H1 (cell line): ENCODE results near the gene MAP4K4. TPM values are rescaled to one million over a fixed set of nuclear protein-coding genes. Genes with fewer than 3 reads are reported as not detected.

Experiments
- CTCF ChIA-PET: fragments of 300-600 bp; sonication (Branson Sonifier 250); formaldehyde crosslinking; loops from one replicate; lab custom pipeline; 2021; ENCODE audit not compliant: partially characterized antibody; lab: Charles Lee
- POLR2A ChIA-PET: fragments of 300-600 bp; sonication (Branson Sonifier 250); formaldehyde crosslinking; loops from one replicate; lab custom pipeline; 2021; ENCODE audit warnings: inconsistent platforms; ENCODE audit not compliant: partially characterized antibody; lab: Charles Lee
- DNase-seq, 2 experiments: peaks; one replicate each; pipeline versions ENCODE4 v3.0.0 to v3.0.0-alpha.2; 2010 to 2022; ENCODE audit warnings: low spot score in 2 of 2, low read depth in 1 of 2, mixed read lengths in 1 of 2
- FAIRE-seq: peaks from 2 replicates; lab custom pipeline; 2011; peaks lifted over from hg19 to GRCh38; lab: Jason Lieb, UNC
- H2AFZ ChIP-seq: 2 replicates; pipeline ENCODE4 v1.8.1; 2012; ENCODE audit warnings: low read length, inconsistent platforms
- H2AK5ac ChIP-seq: 2 replicates; pipeline ENCODE4 v1.6.1; 2013; ENCODE audit warnings: low read depth, low read length
- H2BK120ac ChIP-seq: replicated peaks from 2 replicates; pipeline ENCODE3; 2013; ENCODE audit warnings: low read depth, low read length, inconsistent platforms
- H2BK12ac ChIP-seq: 2 replicates; pipeline ENCODE4 v1.6.1; 2013; ENCODE audit warnings: low read depth, low read length
- H2BK15ac ChIP-seq: 2 replicates; pipeline ENCODE4 v1.6.1; 2013; ENCODE audit warnings: low read length
- H2BK20ac ChIP-seq: 2 replicates; pipeline ENCODE4 v1.6.1; 2013; ENCODE audit warnings: low read length
- H2BK5ac ChIP-seq: 2 replicates; pipeline ENCODE4 v1.6.1; 2013; ENCODE audit warnings: low read depth, low read length
- H3K14ac ChIP-seq: 2 replicates; pipeline ENCODE4 v1.6.1; 2013; ENCODE audit warnings: inconsistent platforms; ENCODE audit not compliant: insufficient read length
- H3K18ac ChIP-seq: 2 replicates; pipeline ENCODE4 v1.6.1; 2013; ENCODE audit warnings: low read length; ENCODE audit errors: extremely low read depth
- H3K23ac ChIP-seq: 2 replicates; pipeline ENCODE4 v1.6.1; 2013; ENCODE audit warnings: inconsistent platforms; ENCODE audit not compliant: insufficient read length
- H3K23me2 ChIP-seq: 2 replicates; pipeline ENCODE4 v1.6.1; 2013; ENCODE audit warnings: low read depth, low read length
- H3K27ac ChIP-seq: 2 replicates; pipeline ENCODE4 v1.6.1; 2011; ENCODE audit warnings: low read depth, low read length, inconsistent platforms
- H3K27me3 ChIP-seq, 4 experiments: replicated peaks in 1 of 4; 1 replicate in 1 of 4; 2 replicates in 3 of 4; pipeline versions ENCODE4 v1.6.1 to v1.8.1; 2011 to 2013; ENCODE audit warnings: low read length in 3 of 4, mild to moderate bottlenecking in 3 of 4, inconsistent platforms in 2 of 4, mixed read lengths in 2 of 4, moderate library complexity in 1 of 4; ENCODE audit not compliant: control insufficient read depth in 3 of 4, insufficient read depth in 3 of 4; ENCODE audit errors: extremely low read depth in 1 of 4
- H3K36me3 ChIP-seq, 4 experiments: 2 replicates each; pipeline versions ENCODE4 v1.6.1 to v1.8.1; 2011 to 2013; ENCODE audit warnings: mild to moderate bottlenecking in 4 of 4, low read length in 3 of 4, moderate library complexity in 2 of 4, control low read depth in 1 of 4, inconsistent platforms in 1 of 4; ENCODE audit not compliant: insufficient read depth in 4 of 4, control insufficient read depth in 2 of 4
- H3K4ac ChIP-seq: replicated peaks from 2 replicates; pipeline ENCODE3; 2013; ENCODE audit warnings: low read length, low read depth, mixed read lengths, inconsistent platforms; ENCODE audit not compliant: insufficient read length
- H3K4me1 ChIP-seq, 4 experiments: replicated peaks in 1 of 4; 1 replicate in 1 of 4; 2 replicates in 3 of 4; pipeline versions ENCODE4 v1.6.1 to v1.8.1; 2011 to 2013; ENCODE audit warnings: low read length in 3 of 4, inconsistent platforms in 2 of 4, mixed read lengths in 1 of 4; ENCODE audit not compliant: insufficient read depth in 4 of 4, control insufficient read depth in 3 of 4
- H3K4me2 ChIP-seq, 2 experiments: 2 replicates each; pipeline versions ENCODE4 v1.6.1 to v1.8.1; 2011 to 2013; ENCODE audit warnings: low read depth in 2 of 2, low read length in 2 of 2, control low read depth in 1 of 2, inconsistent platforms in 1 of 2, mild to moderate bottlenecking in 1 of 2; ENCODE audit not compliant: insufficient read depth in 1 of 2
- H3K4me3 ChIP-seq, 4 experiments: fragments of 200-600, 300-600 bp in 1 of 4; sonication (generic), shearing (Covaris generic), sonication (Bioruptor Twin) in 1 of 4; 2 replicates each; pipeline versions ENCODE4 v1.5.1 to v1.8.1; 2011 to 2016; ENCODE audit warnings: low read length in 4 of 4, low read depth in 3 of 4, control low read depth in 2 of 4, inconsistent platforms in 2 of 4, mild to moderate bottlenecking in 2 of 4, mixed read lengths in 1 of 4, moderate library complexity in 1 of 4; ENCODE audit not compliant: insufficient read depth in 2 of 4; ENCODE audit errors: extremely low read depth in 1 of 4
- H3K56ac ChIP-seq: replicated peaks from 2 replicates; pipeline ENCODE3; 2013; ENCODE audit warnings: low read depth, mild to moderate bottlenecking, mixed read lengths, low read length, inconsistent platforms; ENCODE audit not compliant: insufficient read length
- H3K79me1 ChIP-seq: 2 replicates; pipeline ENCODE4 v1.6.1; 2013; ENCODE audit warnings: low read depth, low read length, control low read depth
- H3K79me2 ChIP-seq, 2 experiments: 2 replicates each; pipeline versions ENCODE4 v1.6.1 to v1.8.1; 2012 to 2013; ENCODE audit warnings: low read length in 2 of 2, mild to moderate bottlenecking in 2 of 2, inconsistent platforms in 1 of 2; ENCODE audit not compliant: insufficient read depth in 2 of 2, control insufficient read depth in 1 of 2
- H3K9ac ChIP-seq, 4 experiments: replicated peaks in 1 of 4; 1 replicate in 1 of 4; 2 replicates in 3 of 4; pipeline versions ENCODE4 v1.6.1 to v1.8.1; 2011 to 2013; ENCODE audit warnings: low read depth in 3 of 4, low read length in 3 of 4, control low read depth in 2 of 4, mild to moderate bottlenecking in 2 of 4, moderate library complexity in 2 of 4, inconsistent platforms in 1 of 4; ENCODE audit errors: extremely low read depth in 1 of 4
- H3K9me3 ChIP-seq, 2 experiments: 2 replicates each; pipeline versions ENCODE4 v1.6.1 to v1.8.1; 2012 to 2013; ENCODE audit warnings: mild to moderate bottlenecking in 2 of 2, moderate library complexity in 2 of 2, control low read depth in 1 of 2, inconsistent platforms in 1 of 2, low read depth in 1 of 2, low read length in 1 of 2, mixed read lengths in 1 of 2; ENCODE audit not compliant: insufficient read depth in 2 of 2
- H4K20me1 ChIP-seq, 2 experiments: replicated peaks in 1 of 2; 2 replicates each; pipeline versions ENCODE3 to v1.8.1; 2011 to 2013; ENCODE audit warnings: inconsistent platforms in 2 of 2, low read length in 2 of 2, mild to moderate bottlenecking in 1 of 2; ENCODE audit not compliant: insufficient read depth in 2 of 2, control insufficient read depth in 1 of 2
- H4K5ac ChIP-seq: 2 replicates; pipeline ENCODE4 v1.6.1; 2013; ENCODE audit warnings: low read length, low read depth, mixed read lengths, inconsistent platforms; ENCODE audit not compliant: insufficient read length
- H4K8ac ChIP-seq: 2 replicates; pipeline ENCODE4 v1.8.0; 2013; ENCODE audit warnings: mild to moderate bottlenecking, moderate library complexity, low read length, inconsistent platforms; ENCODE audit not compliant: insufficient read depth; ENCODE audit errors: extremely low read depth
- H4K91ac ChIP-seq: replicated peaks from 2 replicates; pipeline ENCODE3; 2013; ENCODE audit warnings: low read length, mixed read lengths, inconsistent platforms; ENCODE audit not compliant: insufficient read length
- ATF2 ChIP-seq: IDR thresholded peaks from 2 replicates; pipeline ENCODE4 v1.6.1; 2012; ENCODE audit warnings: low read length, inconsistent platforms
- BACH1 ChIP-seq: IDR thresholded peaks from 2 replicates; pipeline ENCODE4 v1.6.1; 2012; ENCODE audit warnings: low read length, improper control_type of control experiment
- PHF8 ChIP-seq: fragments of 200-600 bp; sonication (generic); conservative IDR thresholded peaks from 2 replicates; pipeline ENCODE4 v1.7.1; 2012; ENCODE audit warnings: low read depth, mild to moderate bottlenecking, inconsistent platforms, low read length, moderate library complexity
- TAF1 ChIP-seq: IDR thresholded peaks from 2 replicates; pipeline ENCODE4 v1.6.1; 2011; ENCODE audit warnings: mild to moderate bottlenecking, low read depth, low read length
- TEAD4 ChIP-seq: IDR thresholded peaks from 2 replicates; pipeline ENCODE4 v1.6.1; 2012; ENCODE audit warnings: low read depth, low read length, inconsistent platforms, mixed read lengths
- YY1 ChIP-seq: IDR thresholded peaks from 2 replicates; pipeline ENCODE4 v1.6.1; 2011; ENCODE audit warnings: low read depth, mild to moderate bottlenecking, low read length
- WGBS, 2 experiments: shearing (Covaris generic) in 1 of 2; methylation state at CpG; one replicate each; pipeline versions ENCODE4 v1.1.6 to v1.1.7; 2013 to 2015; ENCODE audit warnings: low lambda C conversion rate in 2 of 2, mixed read lengths in 2 of 2, inconsistent platforms in 1 of 2, low coverage in 1 of 2, missing lambda C conversion rate in 1 of 2; ENCODE audit not compliant: insufficient replicate concordance in 2 of 2, insufficient coverage in 1 of 2, insufficient read length in 1 of 2; ENCODE audit errors: extremely low coverage in 1 of 2, missing lambda C conversion rate in 1 of 2; 5-methylcytosine and 5-hydroxymethylcytosine counted together
- polyA plus RNA-seq, 7 experiments: library from polyadenylated mRNA; depleted of rRNA in 3 of 7; stranded (reverse) in 5 of 7; unstranded in 2 of 7; fragments of >200 nt in 5 of 7; fragments of 200-250 nt in 2 of 7; gene quantifications; 1 replicate in 5 of 7; 2 replicates in 1 of 7; 4 replicates in 1 of 7; pipeline versions ENCODE4 v1.2.1 to v1.2.3, GENCODE V29; 2011 to 2013; ENCODE audit warnings: missing spikeins in 2 of 7, mixed read lengths in 2 of 7
- total RNA-seq: library from RNA; stranded (reverse); fragmentation: NEBNext Ultra II Directional; extraction: Animal tissue kit (Norgen Biotek cat#: 25700); gene quantifications from 2 replicates; pipeline ENCODE4 v1.2.1, GENCODE V29; 2021

MAP4K4 gene
- total and polyA plus RNA-seq, 2 of the 8 experiments (the other 6 are each of a cell fraction or from before 2014, with no cell fraction given), result 53.2 to 138 TPM

- H3K9me3 ChIP-seq, result no peaks in the 10 kb centered on the region
- WGBS, 2 experiments, result 54% methylated on average over 5 of the region's 5 CpGs; no CpG with 5 or more reads in 1 of the 2 experiments
- H3K4me3 ChIP-seq, result peak overlapping the region in 1 of 4 experiments; percentile 26; a peak in 1 of 8 replicates
- no peak overlapping the region for H3K14ac ChIP-seq
- no peak overlapping the region for H2AFZ ChIP-seq
- no peak overlapping the region for H4K5ac ChIP-seq
- H3K23ac ChIP-seq, result no peak overlapping the region
- no peak overlapping the region for H3K56ac ChIP-seq
- no peak overlapping the region for H2BK120ac ChIP-seq
- H3K79me1 ChIP-seq, result peaks cover 18% of the 10 kb centered on the region
- H2BK20ac ChIP-seq, result no peak overlapping the region
- no peak overlapping the region for H4K91ac ChIP-seq
- H3K4ac ChIP-seq, result no peak overlapping the region
- DNase-seq, result no peak
- no peak overlapping the region for H3K18ac ChIP-seq
- no peak for FAIRE-seq
- no peak overlapping the region for H3K9ac ChIP-seq
- no peaks in the 10 kb centered on the region for H3K36me3 ChIP-seq
- no peak overlapping the region for H4K8ac ChIP-seq
- CTCF ChIA-PET, result interaction anchor here (0.8 to 4.4 kb wide), 2 partner anchors 10 to 21 kb away, joined by 3 to 17 read pairs; no protein-coding TSS in a partner anchor
- H3K23me2 ChIP-seq, result no peaks in the 10 kb centered on the region; the same call in 1 of the 2 replicates
- H2BK5ac ChIP-seq, result no peak overlapping the region
- POLR2A ChIA-PET, result no interaction called here
- H2BK12ac ChIP-seq, result no peak overlapping the region
- H3K4me1 ChIP-seq, result peaks cover 8 to 38% (median 24%) of the 10 kb centered on the region in 4 experiments
- no peak overlapping the region for H2AK5ac ChIP-seq
- H3K27ac ChIP-seq, result peak overlapping the region; percentile 19; the same call in 1 of the 2 replicates
- peaks cover 24 to 29% of the 10 kb centered on the region in 2 experiments for H4K20me1 ChIP-seq
- no peak overlapping the region for H2BK15ac ChIP-seq
- peaks cover 28 to 99% of the 10 kb centered on the region in 2 experiments for H3K79me2 ChIP-seq
- TF ChIP-seq YY1 (no peak), TAF1 (no peak), TEAD4 (no peak), BACH1 (no peak), PHF8 (no peak), ATF2 (no peak)
- H3K27me3 ChIP-seq, result no peaks in the 10 kb centered on the region
- H3K4me2 ChIP-seq, result peak overlapping the region; percentile 55 to 61; a peak in 3 of 4 replicates
Observed at GRCh38 chr2:101773137-101773536, 75.6 kb downstream of the MAP4K4 start.
